ENCODE results near the gene CHID1. TPM values are rescaled to one million over a fixed set of nuclear protein-coding genes. Genes with fewer than 3 reads are reported as not detected.

The CHID1 gene
- total RNA-seq, 4 donors from 2014 or later, result 47.9 to 83.4 (median 65.8) TPM

- peaks cover 0 to 49% of the 10 kb centered on the region in 2 donors for H3K27me3 ChIP-seq
- WGBS, 2 donors, result 81 to 82% methylated on average over 9 of the region's 12 CpGs
- H3K4me1 ChIP-seq, result peaks cover 0 to 66% (median 48%) of the 10 kb centered on the region in 4 donors
- no peaks in the 10 kb centered on the region for H3K9me3 ChIP-seq
- DNase-seq (ENCODE audit: low spot score in 2 of 2), result no peak
- H3K36me3 ChIP-seq, result peaks cover 0 to 46% (median 26%) of the 10 kb centered on the region in 3 donors
- no peak overlapping the region for H3K27ac ChIP-seq
- H3K4me3 ChIP-seq, result no peak overlapping the region
- TF ChIP-seq POLR2A (IDR thresholded peaks at IDR 0.05) (no peak), EP300 (IDR thresholded peaks at IDR 0.05) (no peak)
- TF ChIP-seq, protein P1, sequence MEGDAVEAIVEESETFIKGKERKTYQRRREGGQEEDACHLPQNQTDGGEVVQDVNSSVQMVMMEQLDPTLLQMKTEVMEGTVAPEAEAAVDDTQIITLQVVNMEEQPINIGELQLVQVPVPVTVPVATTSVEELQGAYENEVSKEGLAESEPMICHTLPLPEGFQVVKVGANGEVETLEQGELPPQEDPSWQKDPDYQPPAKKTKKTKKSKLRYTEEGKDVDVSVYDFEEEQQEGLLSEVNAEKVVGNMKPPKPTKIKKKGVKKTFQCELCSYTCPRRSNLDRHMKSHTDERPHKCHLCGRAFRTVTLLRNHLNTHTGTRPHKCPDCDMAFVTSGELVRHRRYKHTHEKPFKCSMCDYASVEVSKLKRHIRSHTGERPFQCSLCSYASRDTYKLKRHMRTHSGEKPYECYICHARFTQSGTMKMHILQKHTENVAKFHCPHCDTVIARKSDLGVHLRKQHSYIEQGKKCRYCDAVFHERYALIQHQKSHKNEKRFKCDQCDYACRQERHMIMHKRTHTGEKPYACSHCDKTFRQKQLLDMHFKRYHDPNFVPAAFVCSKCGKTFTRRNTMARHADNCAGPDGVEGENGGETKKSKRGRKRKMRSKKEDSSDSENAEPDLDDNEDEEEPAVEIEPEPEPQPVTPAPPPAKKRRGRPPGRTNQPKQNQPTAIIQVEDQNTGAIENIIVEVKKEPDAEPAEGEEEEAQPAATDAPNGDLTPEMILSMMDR (IDR thresholded peaks at IDR 0.05), result no peak
Observed at GRCh38 chr11:825366-826226, 85.0 kb downstream of the CHID1 start.

- WGBS, 2 donors, result 84% methylated on average over 11 of the region's 11 CpGs
- peaks cover 0 to 46% (median 26%) of the 10 kb centered on the region in 3 donors for H3K36me3 ChIP-seq
- TF ChIP-seq, protein P1 (IDR thresholded peaks at IDR 0.05), result no peak
- TF ChIP-seq POLR2A (IDR thresholded peaks at IDR 0.05) (no peak), EP300 (IDR thresholded peaks at IDR 0.05) (no peak)
- H3K27ac ChIP-seq, result no peak overlapping the region
- H3K27me3 ChIP-seq, result peaks cover 0 to 42% of the 10 kb centered on the region in 2 donors
- no peaks in the 10 kb centered on the region for H3K9me3 ChIP-seq
- DNase-seq (ENCODE audit: low spot score in 2 of 2), result no peak
- H3K4me3 ChIP-seq, result no peak overlapping the region
- H3K4me1 ChIP-seq, result peaks cover 0 to 63% (median 48%) of the 10 kb centered on the region in 4 donors
Observed at GRCh38 chr11:824942-825341, 85.7 kb downstream of the CHID1 start.

DNA sequence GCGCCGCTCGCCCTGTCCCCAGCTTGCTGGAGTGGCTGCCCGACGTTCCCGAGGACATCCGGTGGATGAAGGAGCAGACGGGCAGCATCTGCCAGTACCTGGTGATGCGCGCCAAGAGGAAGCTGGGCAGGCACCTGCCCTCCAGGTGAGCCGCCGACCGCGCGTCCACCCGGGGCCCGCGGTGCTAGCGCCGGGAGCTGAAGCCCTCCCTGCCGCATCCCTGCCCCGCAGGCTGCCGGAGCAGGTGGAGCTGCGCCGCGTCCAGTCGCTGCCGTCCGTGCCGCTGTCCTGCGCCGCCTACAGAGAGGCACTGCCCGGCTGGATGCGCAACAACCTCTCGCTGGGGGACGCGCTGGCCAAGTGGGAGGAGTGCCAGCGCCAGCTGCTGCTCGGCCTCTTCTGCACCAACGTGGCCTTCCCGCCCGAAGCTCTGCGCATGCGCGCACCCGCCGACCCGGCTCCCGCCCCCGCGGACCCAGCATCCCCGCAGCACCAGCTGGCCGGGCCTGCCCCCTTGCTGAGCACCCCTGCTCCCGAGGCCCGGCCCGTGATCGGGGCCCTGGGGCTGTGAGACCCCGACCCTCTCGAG lies 86.2 kb downstream of the CHID1 start:
- no peak for TF ChIP-seq EP300 (IDR thresholded peaks at IDR 0.05)
- TF ChIP-seq POLR2A (IDR thresholded peaks at IDR 0.05), result no peak
- TF ChIP-seq, protein P1 (IDR thresholded peaks at IDR 0.05), result no peak
- peaks cover 0 to 57% (median 42%) of the 10 kb centered on the region in 4 donors for H3K4me1 ChIP-seq
- no peak for DNase-seq (ENCODE audit: low spot score in 2 of 2)
- H3K27me3 ChIP-seq, result peaks cover 0 to 37% of the 10 kb centered on the region in 2 donors
- H3K4me3 ChIP-seq, result no peak overlapping the region
- H3K9me3 ChIP-seq, result no peaks in the 10 kb centered on the region
- WGBS, 2 donors, result 84 to 90% methylated on average over 3 to 40 of the region's 59 CpGs
- peaks cover 0 to 46% (median 26%) of the 10 kb centered on the region in 3 donors for H3K36me3 ChIP-seq
- H3K27ac ChIP-seq, result no peak overlapping the region

DNA sequence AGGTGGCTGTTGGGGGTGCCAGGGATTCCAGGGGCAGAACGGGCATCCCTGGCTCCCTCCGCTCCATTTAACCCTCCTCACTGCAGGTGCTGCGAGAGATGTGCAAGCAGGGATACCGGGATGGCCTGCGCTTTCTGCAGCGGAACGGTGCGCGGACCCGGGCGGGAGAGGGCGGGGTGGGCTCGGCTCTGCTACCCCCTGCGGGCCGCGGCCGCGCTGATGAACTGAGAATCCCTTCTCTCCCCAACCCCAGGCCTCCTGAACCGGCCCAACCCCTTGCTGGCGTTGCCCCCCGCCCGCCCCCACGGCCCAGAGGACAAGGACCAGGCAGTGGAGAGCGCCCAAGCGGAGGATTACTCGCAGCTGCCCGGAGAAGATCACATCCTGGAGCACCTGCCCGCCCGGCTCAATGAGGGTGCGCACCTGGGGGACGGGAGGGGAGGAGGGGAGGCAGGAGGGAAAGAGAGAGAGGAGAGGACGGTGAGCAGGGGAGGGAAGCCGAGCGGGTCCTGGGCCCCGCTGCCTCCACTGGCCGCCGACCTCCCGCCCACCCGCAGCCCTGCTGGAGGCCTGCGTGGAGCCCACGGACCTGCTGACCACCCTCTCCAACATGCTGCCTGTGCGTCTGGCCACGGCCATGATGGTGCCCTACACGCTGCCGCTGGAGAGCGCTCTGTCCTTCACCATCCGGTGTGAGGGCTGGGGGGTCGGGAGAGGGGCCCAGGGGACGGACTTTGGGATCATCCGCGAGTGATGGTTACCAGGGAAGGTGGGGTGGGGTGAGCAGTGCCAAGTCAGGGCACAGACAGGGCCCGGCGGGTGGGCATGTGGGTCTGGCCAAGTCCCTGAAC lies 86.9 kb downstream of the CHID1 start:
- Histone ChIP-seq H3K27ac (no peak overlapping the region), H3K9me3 (no peaks in the 10 kb centered on the region), H3K4me3 (no peak overlapping the region), H3K4me1 (peaks cover 0 to 54% (median 39%) of the 10 kb centered on the region in 4 donors), H3K36me3 (peaks cover 0 to 46% (median 26%) of the 10 kb centered on the region in 3 donors), H3K27me3 (peaks cover 0 to 29% of the 10 kb centered on the region in 2 donors)
- WGBS, 2 donors, result 83 to 88% methylated on average over 29 to 50 of the region's 53 CpGs
- no peak for DNase-seq (ENCODE audit: low spot score in 2 of 2)
- TF ChIP-seq POLR2A (IDR thresholded peaks at IDR 0.05), result no peak
- TF ChIP-seq EP300 (IDR thresholded peaks at IDR 0.05), result no peak
- TF ChIP-seq, protein P1 (IDR thresholded peaks at IDR 0.05), result no peak

Data from tibial nerve (tissue), 4 donors.